Measurements from ENCODE around the gene B4GALNT1.
"Not testable (repeated sequence)": the region's sequence is repeated elsewhere in the genome, so short reads cannot be mapped to it uniquely, and the experiment has no call there.

The B4GALNT1 gene

GRCh38 chr12:57632958-57633840 is at the start of gene B4GALNT1:
TSS of gene B4GALNT1 (minus strand) at chr12:57633201. CDS start at chr12:57632132, 1,069 bp downstream.
- peak in 1 of 2 experiments; percentile 59 for DNase-seq

GRCh38 chr12:57679697-57680096 is 46.7 kb upstream of the B4GALNT1 start:
- no peak for DNase-seq

- not testable (repeated sequence) for DNase-seq
These were observed 44.9 kb upstream of the B4GALNT1 start for GRCh38 chr12:57677947-57678346.

DNA sequence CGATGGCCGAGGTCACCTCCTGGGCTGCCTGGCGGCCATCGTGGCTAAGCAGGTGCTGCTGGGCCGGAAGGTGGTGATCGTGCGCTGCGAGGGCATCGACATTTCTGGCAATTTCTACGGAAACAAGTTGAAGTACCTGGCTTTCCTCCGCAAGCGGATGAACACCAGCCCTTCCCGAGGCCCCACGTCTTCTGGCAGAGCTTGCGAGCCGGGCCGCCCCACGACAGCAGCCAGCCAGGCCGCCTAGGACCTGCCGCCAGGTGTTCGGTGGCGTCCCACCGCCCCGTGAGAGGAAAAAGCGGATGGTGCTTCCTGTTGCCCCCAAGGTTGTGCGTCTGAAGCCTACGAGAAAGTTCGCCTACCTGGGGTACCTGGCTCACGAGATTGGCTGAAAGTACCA is 41.7 kb upstream of the B4GALNT1 start:
- no peak for DNase-seq

DNA sequence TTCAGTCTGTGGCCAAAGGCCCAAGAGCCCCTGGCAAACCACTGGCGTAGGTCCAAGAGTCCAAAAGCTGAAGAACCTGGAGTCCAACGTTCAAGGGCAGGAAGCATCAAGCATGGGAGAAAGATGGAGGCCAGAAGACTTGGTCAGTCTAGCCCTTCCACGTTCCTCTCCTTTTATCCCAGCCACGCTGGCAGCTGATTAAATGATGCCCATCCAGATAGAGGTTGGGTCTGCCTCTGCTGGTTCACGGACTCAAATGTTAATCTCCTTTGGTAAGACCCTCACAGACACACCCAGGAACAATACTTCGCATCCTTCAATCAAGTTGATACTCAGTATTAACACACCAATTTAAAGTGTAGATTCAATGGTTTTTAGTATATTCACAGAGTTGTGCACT is 39.8 kb upstream of the B4GALNT1 start:
- no peak for DNase-seq

GRCh38 chr12:57671811-57672210 is 38.8 kb upstream of the B4GALNT1 start:
- not testable (repeated sequence) for DNase-seq

DNA sequence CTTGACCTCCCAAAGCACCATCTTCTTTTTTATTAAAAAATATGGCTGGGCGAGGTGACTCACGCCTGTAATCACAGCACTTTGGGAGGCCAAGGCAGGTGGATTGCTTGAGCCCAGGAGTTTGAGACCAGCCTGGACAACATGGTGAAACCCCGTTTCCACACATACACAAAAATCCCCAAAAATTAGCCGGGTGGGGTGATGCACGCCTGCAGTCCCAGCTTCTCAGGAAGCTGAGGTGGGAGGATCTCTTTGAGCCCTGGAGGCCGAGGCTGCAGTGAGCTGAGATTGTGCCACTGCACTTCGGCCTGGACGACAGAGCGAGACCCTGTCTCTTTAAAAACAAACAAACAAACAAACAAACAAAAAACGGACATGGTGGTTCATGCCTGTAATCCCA is 36.7 kb upstream of the B4GALNT1 start:
- DNase-seq, result not testable (repeated sequence)

- no peak for DNase-seq
These were observed 33.9 kb upstream of the B4GALNT1 start for GRCh38 chr12:57666897-57667296.

DNA sequence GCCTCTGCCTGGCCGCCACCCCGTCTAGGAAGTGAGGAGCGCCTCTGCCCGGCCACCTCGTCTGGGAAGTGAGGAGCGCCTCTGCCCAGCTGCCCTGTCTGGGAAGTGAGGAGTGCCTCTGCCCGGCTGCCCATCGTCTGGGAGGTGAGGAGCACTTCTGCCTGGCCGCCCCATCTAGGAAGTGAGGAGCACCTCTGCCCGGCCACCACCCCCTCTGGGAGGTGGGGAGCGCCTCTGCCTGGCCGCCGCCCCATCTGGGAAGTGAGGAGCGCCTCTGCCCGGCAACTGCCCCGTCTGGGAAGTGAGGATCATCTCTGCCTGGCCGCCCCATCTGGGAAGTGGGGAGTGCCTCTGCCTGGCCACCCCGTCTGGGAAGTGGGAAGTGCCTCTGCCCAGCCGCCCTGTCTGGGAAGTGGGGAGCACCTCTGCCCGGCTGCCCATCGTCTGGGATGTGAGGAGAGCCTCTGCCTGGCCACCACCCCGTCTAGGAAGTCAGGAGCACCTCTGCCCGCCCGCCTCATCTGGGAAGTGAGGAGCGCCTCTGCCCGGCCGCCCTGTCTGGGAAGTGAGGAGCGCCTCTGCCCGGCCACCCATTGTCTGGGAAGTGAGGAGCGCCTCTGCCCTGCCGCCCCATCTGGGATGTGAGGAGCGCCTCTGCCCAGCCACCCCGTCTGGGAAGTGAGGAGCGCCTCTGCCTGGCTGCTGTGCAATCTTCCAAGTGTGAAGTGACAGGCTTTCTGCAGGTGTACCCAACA is 32.2 kb upstream of the B4GALNT1 start:
- DNase-seq, result not testable (repeated sequence)

- DNase-seq, result no peak
These were observed 28.4 kb upstream of the B4GALNT1 start for GRCh38 chr12:57661376-57661775.

GRCh38 chr12:57658890-57659289 is 25.9 kb upstream of the B4GALNT1 start:
- no peak for DNase-seq

DNA sequence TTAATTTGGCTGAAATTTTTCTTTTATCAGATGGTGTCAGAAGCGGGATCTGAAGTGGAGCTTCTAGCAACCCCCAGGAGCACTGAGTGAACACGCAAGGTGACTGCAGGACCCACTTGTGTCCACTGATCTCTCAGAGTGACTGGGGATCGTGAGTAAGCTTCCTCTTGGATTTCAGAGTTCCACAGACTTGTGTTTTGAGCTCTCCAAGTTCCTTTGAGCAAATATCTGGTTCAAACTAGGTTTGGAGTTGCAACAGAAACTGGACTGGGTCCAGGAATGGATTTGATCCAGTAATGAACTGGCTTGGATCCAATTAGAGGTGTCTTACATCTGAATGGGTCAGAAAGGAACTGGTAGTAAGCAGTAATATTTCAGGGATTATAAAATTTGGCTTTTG is 24.7 kb upstream of the B4GALNT1 start:
- DNase-seq, result no peak

DNA sequence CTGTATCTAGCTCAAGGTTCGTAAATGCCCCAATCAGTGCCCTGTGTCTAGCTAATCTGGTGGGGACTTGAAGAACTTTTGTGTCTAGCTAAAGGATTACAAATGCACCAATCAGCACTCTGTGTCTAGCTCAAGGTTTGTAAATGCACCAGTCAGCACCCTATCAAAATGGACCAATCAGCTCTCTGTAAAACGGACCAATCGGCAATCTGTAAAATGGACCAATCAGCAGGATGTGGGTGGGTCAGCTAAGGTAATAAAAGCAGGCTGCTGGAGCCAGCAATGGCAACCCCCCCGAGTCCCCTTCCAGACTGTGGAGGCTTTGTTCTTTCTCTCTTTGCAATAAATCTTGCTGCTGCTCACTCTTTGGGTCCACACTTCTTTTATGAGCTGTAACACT is 23.4 kb upstream of the B4GALNT1 start:
- DNase-seq, result not testable (repeated sequence)

DNA sequence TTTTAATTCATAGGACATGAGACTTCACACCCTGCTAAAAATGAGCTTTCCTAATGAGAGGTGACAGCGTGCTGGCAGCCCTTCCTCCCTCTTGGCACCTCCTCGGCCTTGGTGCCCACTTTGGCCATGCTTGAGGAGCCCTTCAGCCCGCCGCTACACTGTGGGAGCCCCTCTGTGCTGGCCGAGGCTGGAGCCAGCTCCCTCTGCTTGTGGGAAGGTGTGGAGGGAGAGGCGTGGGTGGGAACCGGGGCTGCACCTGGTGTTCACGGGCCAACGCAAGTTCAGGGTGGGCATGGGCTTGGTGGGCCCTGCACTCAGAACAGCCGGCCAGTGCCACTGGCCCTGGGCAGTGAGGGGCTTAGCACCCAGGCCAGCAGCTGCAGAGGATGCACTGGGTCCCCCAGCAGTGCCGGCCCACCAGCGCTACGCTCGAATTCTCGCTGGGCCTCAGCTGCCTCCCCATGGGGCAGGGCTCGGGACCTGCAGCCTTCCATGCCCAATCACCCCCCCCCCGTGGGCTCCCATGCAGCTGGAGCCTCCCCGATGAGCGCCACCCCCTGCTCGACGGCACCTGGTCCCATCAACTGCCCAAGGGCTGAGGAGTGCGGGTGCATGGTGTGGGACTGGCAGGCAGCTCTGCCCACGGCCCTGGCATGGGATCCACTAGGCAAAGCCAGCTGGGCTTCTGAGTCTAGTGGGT is 22.7 kb upstream of the B4GALNT1 start:
- no peak for DNase-seq

GRCh38 chr12:57654042-57654441 is 21.0 kb upstream of the B4GALNT1 start:
- DNase-seq, result no peak

DNA sequence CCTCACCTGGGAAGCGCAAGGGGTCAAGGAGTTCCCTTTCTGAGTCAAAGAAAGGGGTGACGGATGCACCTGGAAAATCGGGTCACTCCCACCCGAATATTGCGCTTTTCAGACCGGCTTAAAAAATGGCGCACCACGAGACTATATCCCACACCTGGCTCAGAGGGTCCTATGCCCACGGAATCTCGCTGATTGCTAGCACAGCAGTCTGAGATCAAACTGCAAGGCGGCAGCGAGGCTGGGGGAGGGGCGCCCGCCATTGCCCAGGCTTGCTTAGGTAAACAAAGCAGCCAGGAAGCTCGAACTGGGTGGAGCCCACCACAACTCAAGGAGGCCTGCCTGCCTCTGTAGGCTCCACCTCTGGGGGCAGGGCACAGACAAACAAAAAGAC is 13.7 kb upstream of the B4GALNT1 start:
- DNase-seq, result not testable (repeated sequence)

- DNase-seq, result not testable (repeated sequence)
These were observed 13.1 kb upstream of the B4GALNT1 start for GRCh38 chr12:57645990-57646658.

DNA sequence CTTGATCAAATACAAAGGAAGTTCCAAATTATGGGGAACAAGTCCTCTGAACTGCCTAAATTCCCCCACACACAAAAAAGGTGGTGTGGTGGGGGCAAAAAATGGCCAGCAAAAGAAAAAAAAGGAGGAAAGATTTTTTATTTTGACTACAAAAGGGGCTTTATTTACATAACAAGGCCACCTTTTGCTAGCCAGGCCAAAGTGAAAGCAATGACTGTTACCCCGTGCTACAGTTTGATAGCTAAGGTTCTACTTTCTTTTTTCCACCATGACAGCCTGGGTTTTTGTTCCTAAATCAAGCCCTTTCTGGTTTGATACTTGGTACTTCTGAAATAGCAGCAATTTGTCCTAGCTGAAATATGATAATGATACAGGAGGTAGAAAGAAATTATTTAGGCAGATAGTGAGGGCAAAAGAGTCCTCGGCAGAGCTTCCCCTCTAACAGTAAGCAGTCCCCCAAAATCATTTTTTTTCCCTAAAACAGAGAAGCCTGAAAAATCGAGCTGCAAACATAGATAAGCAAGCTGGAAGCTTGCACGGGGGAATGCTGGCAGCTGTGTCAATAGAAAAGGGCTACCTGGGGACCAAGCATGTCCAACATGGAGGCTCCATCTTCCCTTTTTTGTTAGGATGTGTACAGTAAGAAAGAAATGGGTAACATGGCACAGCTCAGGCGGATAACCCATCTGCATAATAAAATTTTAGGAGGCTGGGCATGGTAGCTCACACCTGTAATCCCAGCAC is 8.9 kb upstream of the B4GALNT1 start:
- DNase-seq, result no peak

DNA sequence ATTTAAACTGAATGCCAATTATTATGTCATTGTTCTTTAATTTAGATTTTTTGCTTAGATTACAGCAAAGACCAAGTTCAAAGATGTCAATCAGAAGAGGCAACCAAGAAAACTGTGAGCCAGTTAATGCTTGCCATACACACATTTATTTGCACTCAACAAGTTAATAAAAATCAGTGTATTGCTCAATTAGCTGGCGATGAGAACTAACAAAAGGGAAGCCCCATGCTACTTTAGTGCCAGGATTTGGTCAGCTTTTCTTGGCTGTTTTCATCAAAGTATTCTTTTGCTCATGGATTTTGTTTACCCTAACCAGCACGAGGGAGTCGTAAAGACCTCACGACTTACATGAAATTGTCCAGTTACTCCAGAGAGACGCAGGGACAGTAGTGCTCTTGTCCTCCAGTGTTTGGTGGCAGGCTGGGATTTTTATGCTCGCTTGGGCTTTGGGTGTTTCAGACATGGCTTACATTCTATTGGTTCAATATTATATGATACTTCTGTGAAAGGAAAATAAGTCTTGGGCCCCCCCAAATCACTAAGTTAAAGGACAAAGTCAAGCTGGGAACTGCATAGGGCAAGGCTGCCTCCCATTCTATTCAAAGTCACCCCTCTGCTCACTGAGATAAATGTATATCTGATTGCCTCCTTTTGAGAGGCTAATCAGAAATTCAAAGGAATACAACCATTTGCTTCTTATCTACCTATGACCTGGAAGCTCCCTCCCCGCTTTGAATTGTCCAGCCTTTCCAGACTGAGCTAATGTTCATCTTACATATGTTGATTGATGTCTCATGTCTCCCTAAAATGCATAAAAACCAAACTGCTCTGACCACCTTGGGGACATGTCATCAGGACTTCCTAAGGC is 7.4 kb upstream of the B4GALNT1 start:
- no peak for DNase-seq

DNA sequence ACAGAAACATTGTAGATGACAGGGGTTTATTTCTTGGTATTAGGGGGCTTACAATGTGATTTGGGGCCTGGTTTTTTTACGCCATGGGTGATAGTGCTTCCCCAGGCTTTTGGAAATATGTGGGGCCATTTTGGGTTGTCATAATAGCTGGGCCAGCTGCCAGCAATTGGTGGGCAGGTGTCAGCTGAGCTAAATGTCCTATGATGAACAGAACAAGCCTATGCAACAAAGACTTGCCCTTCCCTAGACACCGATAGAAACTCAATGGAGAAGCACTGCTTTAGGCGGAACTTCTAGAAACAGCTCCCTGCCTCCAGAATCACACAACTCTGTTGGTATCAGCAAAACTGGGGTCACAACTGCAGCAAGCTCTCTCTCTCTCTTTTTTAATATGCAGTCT is 5.1 kb upstream of the B4GALNT1 start:
- DNase-seq, result no peak

DNA sequence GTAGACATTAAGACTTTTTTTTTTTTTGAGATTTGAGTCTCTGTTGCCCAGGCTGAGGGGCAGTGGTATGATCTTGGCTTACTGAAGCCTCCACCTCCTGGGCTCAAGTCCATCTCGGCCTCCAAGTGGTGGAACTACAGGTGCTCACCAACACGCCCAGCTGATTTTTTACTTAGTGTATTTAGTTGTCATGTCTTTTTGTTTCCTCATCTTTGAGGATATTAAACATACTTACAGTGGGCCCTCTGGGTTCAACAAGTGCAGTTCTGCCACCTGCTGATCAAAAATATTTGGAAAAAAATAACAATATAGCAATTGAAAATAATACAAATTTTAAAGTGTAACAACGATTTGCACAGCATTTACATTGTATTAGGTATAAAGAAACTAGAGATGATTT is 4.4 kb upstream of the B4GALNT1 start:
- no peak for DNase-seq
